Caki2 (cell line): ENCODE measurements around the gene STON2. TPM values are rescaled to one million over a fixed set of nuclear protein-coding genes. Genes with fewer than 3 reads are reported as not detected.
"Not testable (repeated sequence)": the region's sequence is repeated elsewhere in the genome, so short reads cannot be mapped to it uniquely, and the experiment has no call there.

Source experiments
- DNase-seq: peaks from one replicate; pipeline ENCODE4 v3.0.0-alpha.2; 2015; ENCODE audit warnings: low read depth
- in situ Hi-C: cut with HindIII; loops from 2 replicates; pipeline ENCODE4 v1.10.0; 2016; ENCODE audit warnings: low sequenced_read_pairs, low pct_unique_long_range_greater_than_20kb, mixed read lengths
- total RNA-seq: library from RNA; depleted of rRNA; stranded (reverse); fragments of >200 nt; shearing (Covaris generic); gene quantifications from 2 replicates; pipeline ENCODE4 v1.2.3, GENCODE V29; 2014; ENCODE audit warnings: low replicate concordance; rRNA removed

STON2 gene, protein sequence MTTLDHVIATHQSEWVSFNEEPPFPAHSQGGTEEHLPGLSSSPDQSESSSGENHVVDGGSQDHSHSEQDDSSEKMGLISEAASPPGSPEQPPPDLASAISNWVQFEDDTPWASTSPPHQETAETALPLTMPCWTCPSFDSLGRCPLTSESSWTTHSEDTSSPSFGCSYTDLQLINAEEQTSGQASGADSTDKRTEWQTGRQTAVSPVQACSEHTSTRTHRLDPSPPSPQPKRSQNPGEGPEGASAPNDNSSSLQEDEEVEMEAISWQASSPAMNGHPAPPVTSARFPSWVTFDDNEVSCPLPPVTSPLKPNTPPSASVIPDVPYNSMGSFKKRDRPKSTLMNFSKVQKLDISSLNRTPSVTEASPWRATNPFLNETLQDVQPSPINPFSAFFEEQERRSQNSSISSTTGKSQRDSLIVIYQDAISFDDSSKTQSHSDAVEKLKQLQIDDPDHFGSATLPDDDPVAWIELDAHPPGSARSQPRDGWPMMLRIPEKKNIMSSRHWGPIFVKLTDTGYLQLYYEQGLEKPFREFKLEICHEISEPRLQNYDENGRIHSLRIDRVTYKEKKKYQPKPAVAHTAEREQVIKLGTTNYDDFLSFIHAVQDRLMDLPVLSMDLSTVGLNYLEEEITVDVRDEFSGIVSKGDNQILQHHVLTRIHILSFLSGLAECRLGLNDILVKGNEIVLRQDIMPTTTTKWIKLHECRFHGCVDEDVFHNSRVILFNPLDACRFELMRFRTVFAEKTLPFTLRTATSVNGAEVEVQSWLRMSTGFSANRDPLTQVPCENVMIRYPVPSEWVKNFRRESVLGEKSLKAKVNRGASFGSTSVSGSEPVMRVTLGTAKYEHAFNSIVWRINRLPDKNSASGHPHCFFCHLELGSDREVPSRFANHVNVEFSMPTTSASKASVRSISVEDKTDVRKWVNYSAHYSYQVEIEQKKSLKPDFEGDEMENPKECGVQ
- total RNA-seq = 7.2 and 9.8 TPM in 2 replicates

DNA sequence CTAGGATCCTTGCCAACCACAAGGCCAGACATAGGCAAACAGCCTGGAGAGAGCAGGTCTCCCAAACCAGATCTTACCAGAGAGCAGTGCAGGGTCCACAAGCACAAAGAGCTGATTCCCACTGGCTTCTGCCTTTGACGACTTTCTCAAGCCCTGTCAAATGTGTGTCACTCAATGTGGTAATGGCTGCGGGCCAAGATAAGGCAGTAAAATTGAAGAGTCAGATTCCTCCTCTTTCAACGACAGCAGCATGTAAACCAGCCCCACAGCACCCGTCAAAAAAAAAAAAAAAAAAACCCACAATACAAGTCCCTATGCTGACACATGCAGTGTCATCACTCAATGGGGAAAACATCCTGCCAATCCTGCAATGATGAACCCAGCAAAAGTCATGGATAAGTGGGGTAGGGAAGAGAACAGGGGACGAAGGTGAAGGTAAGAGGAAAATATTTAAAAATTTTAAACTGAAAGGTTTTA, at the start of gene STON2:
Gene STON2 (minus strand): TSS at position 123 of the 477 bp plus-strand sequence. CDS start 1,942 bp downstream, outside the sequence.
- in situ Hi-C loops = no loop called here

DNA sequence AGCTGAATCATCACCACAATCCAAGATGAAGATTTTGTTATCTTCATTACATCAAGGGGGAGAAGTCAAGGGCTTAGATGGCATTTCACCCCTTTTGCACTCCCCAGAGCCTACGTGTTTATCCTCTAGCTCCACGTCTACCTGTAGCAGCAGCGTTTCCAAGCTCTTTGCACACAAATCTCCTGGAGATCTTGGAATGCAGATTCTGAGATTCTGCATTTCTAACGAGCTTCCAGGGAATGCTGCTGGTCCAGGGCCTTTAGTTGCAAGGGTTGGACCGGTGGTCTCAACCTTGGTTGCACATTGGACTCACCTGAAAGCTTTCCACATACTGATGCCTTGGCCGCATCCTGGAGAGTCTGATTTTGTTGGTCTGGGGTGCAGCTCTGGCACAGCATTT, 49.5 kb upstream of the STON2 start:
- in situ Hi-C loops = no loop called here
- no peak for DNase-seq

More for the DNA sequence above, at the start of gene STON2:
- peak; percentile 85 for DNase-seq

DNA sequence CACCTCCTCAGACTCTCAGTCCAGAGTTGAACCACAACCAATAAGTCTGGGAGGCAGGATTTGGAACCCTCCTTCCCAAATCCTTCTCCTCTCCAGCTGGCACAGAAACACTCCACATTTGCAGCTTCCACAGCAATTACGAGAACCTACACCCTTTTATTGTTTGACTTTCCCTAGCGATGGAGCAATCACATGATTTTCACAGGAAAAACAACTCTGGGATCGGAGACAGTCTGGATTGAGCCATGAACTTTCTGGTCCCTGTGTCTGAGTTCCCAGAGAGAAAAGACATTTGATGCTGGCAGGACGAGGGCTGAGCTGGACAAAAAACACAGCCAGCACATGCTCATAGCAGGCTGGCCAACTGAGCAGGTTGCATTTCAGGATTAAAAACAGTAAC, 49.0 kb upstream of the STON2 start:
- no peak for DNase-seq
- in situ Hi-C loops = no loop called here

DNA sequence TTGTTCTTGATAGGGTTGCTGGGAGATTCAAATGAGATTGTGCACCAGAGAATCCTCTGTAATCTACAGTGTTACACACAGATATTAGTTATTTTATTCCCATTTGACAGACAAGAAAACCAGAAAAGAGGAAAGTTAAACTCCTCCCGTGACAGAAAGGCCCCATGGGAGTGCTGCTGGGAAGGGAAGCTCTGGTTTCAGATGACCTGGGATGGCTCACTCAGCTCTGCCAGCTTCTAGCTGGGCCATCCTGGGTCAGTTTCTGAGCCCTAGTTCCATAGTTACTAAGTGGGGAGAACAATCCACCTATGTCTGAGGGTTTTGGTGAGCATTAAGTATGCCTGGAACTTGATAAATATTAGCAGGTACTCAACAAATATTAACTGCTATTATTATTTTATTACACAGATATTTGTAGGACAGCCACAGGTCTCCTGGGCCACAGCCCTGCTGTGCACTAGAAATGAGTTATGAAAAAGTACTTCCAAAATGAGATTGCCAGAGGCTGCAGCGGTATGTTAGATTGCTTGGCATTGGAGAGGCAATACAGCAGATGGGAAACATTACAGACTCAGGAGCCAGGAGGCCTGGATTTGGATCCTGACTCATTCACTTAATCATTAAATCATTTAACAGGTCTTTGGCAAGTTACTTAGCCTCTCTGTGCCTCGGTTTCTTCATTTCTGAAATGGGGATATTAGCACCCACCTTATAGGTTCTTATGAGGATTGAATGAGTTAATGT, 47.1 kb upstream of the STON2 start:
- in situ Hi-C loops = no loop called here
- no peak for DNase-seq

DNA sequence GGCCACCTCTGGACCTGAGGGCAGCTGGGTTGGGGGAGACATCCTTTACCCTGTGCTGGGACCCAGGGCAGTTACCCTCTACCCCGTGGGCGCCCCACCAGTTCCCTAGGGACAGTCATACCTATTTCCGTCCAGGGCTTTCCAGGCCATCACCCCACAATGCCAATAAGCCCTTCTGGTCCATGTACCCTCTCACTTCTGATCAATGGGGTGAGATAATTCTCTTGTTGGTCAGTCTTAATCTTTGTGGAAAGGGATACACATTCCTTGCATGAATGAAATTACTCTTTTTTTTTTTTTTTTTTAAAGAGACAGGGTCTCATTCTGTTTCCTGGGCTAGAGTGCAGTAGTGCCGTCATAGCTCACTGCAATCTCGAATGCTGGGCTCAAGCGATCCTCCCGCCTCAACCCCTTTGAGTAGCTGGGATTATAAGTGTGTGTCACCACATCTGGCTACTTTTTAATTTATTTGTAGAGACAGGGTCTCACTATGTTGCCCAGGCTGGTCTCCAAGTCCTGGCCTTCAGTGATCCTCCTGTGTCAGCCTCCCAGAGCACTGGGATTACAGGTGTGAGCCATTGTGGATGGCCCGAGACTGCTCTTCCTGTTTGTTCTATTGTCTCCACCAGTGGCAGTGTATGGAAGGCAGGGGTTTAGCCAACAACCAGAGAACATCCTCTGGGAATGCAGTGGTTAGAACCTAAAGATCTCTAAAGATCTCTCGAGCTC, 46.3 kb upstream of the STON2 start:
- no peak for DNase-seq
- in situ Hi-C loops = no loop called here

DNA sequence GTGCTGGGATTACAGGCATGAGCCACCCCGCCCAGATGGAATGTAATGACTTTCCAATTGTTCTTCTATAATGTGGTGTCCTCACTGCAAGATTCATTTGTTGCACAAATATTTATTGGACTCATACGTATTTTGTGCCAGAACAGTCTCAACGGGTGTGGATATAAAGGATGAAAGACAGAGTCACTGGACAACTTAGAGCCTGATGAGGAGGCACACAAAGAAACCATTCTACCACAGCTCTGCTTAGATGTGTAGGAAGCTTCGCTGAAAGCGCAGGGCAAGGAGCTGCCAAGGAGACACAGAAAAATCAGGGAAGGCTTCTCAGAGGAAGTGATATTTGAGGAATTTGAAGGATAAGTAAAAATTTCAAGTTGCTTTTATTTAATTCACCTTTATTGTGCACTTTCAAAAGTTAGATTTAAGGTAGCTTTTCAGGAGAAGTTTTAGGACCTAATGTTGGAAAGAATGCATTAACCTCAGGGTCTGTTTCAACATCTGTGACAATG, 41.6 kb upstream of the STON2 start:
- no peak for DNase-seq
- in situ Hi-C loops = no loop called here

DNA sequence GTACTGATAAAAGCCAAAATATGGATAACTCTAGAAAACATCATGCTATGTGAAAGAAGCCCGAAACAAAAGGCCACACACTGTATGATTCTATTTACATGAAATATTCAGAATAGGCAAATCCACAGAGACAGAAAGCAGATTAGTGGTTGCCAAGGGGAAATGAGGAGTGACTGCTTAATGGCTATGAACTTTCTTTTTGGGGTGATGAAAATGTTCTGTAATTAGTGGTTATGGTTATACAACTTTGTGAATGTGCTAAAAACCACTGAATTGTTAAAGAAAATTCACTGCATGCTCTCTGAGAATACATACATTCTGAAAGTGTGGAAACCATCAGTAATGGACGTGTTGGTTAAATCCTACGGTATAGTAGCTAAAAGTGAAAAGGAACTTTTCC, 39.9 kb upstream of the STON2 start:
- in situ Hi-C loops = no loop called here
- no peak for DNase-seq

DNA sequence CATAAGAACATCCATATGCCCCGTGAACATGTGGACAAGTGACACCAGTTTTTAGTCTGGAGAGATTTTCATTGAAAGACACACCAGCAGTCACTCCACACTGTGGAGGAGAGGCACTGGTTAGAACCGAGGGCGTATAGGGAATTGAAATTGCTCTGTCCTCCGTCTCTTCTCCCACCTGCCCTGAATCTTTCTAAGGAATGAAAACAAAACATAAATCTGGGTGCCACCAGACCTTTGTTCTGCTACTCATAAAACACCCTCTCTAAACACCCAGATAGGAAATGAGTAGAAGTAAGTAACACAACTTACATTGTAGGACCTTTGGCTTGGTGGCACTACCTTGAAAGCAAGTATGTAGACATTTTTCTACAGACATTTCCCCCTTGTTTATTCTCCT, 37.1 kb upstream of the STON2 start:
- DNase-seq = no peak
- in situ Hi-C loops = no loop called here

DNA sequence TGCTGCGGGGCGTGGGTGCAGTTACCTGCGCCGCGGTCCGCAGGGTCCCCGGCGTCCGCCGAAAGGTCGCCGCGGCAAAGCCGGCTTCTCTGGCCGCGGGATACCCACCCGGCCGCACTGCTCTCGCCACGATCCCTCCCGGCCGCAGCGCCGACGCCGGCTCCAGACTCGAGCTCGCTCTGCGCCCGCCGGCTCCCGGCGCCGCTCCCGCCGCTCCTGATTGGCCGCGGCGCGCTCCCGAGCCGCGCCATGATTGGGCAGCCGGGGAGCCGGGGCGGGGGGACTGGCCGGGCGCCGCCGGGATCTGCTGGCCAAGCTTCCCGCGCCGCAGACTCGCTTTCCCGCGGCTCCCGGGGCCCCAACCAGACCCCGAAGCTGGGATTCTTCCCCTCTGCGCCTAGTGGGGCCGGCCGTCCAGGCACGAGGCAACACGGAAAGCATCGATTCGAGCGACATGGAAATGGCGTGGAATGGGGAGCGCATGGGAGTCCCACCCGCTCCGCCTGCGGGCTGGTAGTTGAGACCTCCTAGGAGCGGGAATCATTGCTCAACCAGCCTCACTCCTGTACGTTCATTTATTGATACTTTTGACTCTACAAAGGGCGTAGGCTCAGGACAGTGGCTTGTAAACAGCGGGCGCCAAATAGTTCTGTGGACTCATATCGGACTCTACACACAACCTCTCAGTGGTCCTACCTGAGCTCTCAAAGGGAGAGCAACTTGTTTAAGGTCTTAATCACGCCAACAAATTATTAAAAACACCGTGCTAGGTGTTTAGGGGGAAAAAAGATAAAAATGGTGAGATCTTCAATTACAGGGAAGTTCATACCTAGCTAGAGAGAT, 36.4 kb upstream of the STON2 start:
- DNase-seq = peak; percentile 73
- in situ Hi-C loops = no loop called here

DNA sequence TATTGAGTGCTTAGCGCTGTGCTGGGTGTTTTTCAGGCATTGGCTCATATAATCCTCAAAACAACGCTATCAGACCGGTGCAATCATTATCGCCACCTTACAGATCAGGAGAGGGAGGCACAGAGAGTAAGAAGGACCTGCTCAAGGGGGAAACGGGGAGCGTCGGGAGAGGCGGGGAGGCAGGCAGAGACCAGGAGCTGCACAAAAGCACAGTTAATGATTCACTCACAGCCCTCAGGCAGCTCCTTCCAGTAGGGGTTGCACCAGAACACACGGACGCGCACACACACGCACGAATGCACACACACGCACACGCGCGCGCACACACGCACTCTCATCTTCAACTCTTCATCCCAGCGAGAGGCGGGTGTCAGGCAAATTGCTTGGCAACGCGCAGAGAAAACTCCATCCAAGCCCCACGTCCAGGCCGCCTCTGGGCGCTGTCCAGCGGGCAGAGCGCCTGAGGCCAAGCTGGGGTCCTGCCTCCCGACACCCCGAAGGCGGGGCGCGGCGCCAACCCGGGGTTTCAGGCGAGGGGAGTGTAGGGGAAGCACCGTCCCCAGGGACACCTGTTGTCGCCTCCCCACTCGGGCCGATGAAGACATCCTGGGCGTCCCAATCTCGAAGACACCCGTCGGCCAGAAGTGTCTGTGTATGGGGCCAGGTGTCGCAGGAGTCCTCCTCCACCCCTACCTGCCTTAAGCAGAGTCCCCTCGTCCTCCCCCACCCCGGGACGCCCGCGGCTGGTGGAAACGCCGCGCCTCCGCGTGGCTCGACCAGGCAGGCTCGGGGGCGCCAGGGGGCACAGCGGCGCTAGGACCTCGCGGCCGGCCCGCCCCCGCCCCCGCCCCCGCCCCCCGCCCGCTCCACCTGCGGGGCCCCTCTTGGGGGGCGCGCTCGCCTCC, 35.5 kb upstream of the STON2 start:
- in situ Hi-C loops = no loop called here

DNA sequence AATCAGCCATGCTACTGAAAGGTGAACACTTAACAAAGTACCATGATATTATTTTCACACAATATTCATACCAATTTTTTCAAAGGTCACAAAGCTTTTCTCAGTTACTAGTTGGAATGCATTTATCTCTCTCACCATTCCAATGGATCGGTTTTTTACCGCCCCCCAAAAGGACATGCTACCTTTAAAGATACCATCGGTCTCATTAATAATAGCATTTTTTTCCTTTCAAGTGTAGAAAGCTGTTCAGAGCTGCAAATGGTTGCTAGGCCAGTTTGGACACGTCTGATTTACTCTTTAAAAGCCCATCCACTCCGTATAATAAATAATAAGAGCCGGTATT, 34.9 kb upstream of the STON2 start:
- in situ Hi-C loops = no loop called here
- DNase-seq = no peak

More for the DNA sequence above, 35.5 kb upstream of the STON2 start:
- peak; percentile 73 for DNase-seq

DNA sequence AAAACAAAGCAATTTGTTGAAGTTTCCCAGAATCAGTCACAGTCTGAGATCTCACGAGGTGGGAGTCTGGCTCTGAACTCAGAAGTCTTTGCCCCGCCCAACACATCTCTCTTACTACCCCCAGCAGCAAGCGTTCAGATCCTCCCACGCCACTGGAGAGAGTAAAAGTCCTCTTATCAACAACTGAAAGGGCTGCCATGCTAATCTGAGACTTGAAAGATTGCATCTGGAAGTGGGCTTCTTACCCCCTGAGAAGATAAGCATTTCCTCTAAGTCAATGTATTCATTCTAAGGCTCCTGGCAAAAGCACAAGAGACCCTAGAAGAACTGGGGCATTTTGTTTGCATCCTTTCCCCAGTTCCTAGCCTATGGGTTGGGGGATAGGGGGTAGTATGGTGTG, 34.1 kb upstream of the STON2 start:
- in situ Hi-C loops = no loop called here
- DNase-seq = no peak

DNA sequence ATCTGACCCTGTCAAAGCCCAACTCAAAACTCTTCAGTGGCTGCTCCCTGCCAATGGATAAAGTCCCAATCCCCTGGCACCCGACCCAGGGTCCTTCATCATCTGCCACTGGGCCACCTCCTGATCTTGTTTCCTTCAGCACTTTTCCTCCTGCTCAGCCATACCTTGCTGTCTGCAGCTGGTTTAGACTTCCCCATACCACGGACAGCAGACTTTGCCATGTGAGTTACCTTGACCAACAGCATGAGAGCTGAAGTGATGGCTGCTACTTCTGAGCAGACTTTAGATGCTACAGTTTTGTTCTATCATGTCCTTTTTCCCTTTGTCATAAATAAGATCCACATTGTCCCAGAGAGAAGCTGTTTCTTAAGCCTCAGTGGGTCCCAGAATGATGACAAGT, 33.3 kb upstream of the STON2 start:
- in situ Hi-C loops = no loop called here
- no peak for DNase-seq

DNA sequence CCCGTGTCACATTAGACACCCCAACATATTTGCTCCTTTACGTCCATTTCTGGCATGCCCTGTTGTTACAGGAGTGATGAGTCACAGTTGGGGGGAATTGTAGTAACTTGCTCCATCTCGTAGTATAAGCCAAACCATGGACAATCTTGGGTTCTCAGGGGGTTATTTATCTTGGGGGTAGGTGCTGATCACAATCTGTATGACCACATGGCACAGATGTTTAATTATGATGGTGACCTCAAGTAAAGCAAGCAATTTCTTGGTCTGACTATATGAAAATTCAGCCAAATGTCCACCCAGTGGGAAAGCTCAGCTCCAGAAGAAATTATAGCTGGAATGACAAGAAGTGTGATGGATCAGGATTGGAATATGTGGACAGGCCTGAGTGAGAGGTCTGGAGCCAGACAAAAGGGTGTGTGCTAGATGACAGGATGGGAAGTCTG, 32.1 kb upstream of the STON2 start:
- in situ Hi-C loops = no loop called here
- no peak for DNase-seq

DNA sequence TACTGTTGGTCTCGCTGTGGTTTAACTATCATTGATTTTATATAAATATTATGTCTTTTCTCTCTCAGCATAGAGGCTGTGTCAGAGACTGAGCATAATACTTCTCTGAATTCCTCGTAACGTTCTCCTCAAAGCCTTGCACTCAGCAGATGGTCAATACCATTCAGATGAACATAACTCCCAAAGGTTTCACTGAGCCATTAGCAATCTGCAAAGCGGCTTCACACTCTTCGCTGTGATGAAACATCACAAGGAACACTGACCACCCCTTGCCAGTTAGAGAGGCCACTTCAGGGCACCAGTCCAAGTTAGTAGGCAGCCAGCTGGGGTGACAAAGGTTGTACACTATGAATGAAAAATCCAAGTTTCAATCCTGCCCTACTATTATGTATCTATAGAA, 30.1 kb upstream of the STON2 start:
- DNase-seq = no peak
- in situ Hi-C loops = no loop called here

DNA sequence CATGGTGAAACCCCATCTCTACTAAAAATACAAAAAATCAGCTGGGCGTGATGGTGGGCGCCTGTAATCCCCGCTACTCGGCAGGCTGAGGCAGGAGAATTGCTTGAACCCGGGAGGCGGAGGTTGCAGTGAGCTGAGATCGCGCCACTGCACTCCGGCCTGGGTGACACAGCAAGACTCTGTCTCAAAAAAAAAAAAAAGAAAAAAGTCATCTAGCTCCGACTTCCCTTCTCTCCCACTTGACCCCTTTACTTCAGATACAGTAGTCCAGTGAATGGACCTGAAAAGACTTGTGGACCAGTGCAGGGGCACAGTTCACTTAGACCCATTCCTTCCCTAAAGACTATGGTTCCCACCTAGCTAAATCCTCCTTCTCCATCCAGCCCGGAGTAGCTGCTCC, 29.6 kb upstream of the STON2 start:
- DNase-seq, in situ Hi-C loops: not testable (repeated sequence)
